Naive B cell (primary cell): ENCODE results near the gene ID4. TPM values are rescaled to one million over a fixed set of nuclear protein-coding genes. Genes with fewer than 3 reads are reported as not detected.

Experiments
- ATAC-seq, 2 donors: fragments of 150-1000 bp; cut with Tn5 transposase; 2 replicates each; pipeline ENCODE4 v1.10.0; 2021; ENCODE audit warnings: low read depth in 2 of 2, mild to moderate bottlenecking in 2 of 2, moderate library complexity in 2 of 2
- DNase-seq: peaks from one replicate; pipeline ENCODE4 v3.0.0; 2022
- H3K27ac Mint-ChIP-seq, 6 donors: one replicate each; pipeline ENCODE4 v1.8.0; 2020 to 2022; ENCODE audit warnings: mild to moderate bottlenecking in 6 of 6, mixed read lengths in 6 of 6, moderate library complexity in 5 of 6, inconsistent platforms in 2 of 6
- H3K27me3 Mint-ChIP-seq, 3 donors: one replicate each; pipeline ENCODE4 v1.8.0; 2021 to 2022; ENCODE audit warnings: mixed read lengths in 3 of 3, mild to moderate bottlenecking in 1 of 3
- H3K36me3 Mint-ChIP-seq, 2 donors: one replicate each; pipeline ENCODE4 v1.8.0; 2020 to 2022; ENCODE audit warnings: mixed read lengths in 2 of 2, inconsistent platforms in 1 of 2, mild to moderate bottlenecking in 1 of 2
- H3K4me1 Mint-ChIP-seq, 3 donors: one replicate each; pipeline ENCODE4 v1.8.0; 2020 to 2022; ENCODE audit warnings: mixed read lengths in 3 of 3, inconsistent platforms in 1 of 3, mild to moderate bottlenecking in 1 of 3, moderate library complexity in 1 of 3
- H3K4me3 Mint-ChIP-seq, 8 donors: one replicate each; pipeline ENCODE4 v1.8.0; 2020 to 2022; ENCODE audit warnings: mild to moderate bottlenecking in 8 of 8, mixed read lengths in 8 of 8, moderate library complexity in 8 of 8, inconsistent platforms in 2 of 8
- H3K9me3 Mint-ChIP-seq, 7 donors: one replicate each; pipeline ENCODE4 v1.8.0; 2020 to 2022; ENCODE audit warnings: mixed read lengths in 7 of 7, mild to moderate bottlenecking in 5 of 7, inconsistent platforms in 2 of 7, moderate library complexity in 1 of 7
- polyA plus RNA-seq, 6 donors: library from polyadenylated mRNA; unstranded; fragments of 300-500 nt; fragmentation: Illumina TruSeq; gene quantifications; one replicate each; pipeline ENCODE4 v1.2.3, GENCODE V29; 2021; ENCODE audit warnings: low read depth in 6 of 6

The ID4 gene
- polyA plus RNA-seq, 6 donors from 2014 or later: not detected

GRCh38 chr6:19838442-19839236, 1.5 kb downstream of the ID4 start:
- no peaks in the 10 kb centered on the region for H3K36me3 Mint-ChIP-seq
- H3K4me3 Mint-ChIP-seq: peak overlapping the region in 6 of 8 donors; percentile 26 to 66 (median 42)
- peaks cover 4 to 9% (median 8%) of the 10 kb centered on the region in 3 donors for H3K4me1 Mint-ChIP-seq
- H3K9me3 Mint-ChIP-seq: peaks cover 0 to 12% (median 0%) of the 10 kb centered on the region in 7 donors
- peaks cover 50 to 55% (median 51%) of the 10 kb centered on the region in 3 donors for H3K27me3 Mint-ChIP-seq
- ATAC-seq (no peak), DNase-seq (no peak)
- H3K27ac Mint-ChIP-seq: no peak overlapping the region

- no peak for DNase-seq
- Mint-ChIP-seq H3K27me3 (peaks cover 45 to 55% (median 51%) of the 10 kb centered on the region in 3 donors), H3K4me1 (peaks cover 4 to 9% (median 8%) of the 10 kb centered on the region in 3 donors), H3K9me3 (peaks cover 0 to 12% (median 0%) of the 10 kb centered on the region in 7 donors), H3K4me3 (peak overlapping the region in 6 of 8 donors; percentile 22 to 66 (median 40)), H3K27ac (no peak overlapping the region), H3K36me3 (no peaks in the 10 kb centered on the region)
- no peak for ATAC-seq
These were observed 2.0 kb downstream of the ID4 start for GRCh38 chr6:19839237-19839546.

GRCh38 chr6:19839788-19840187, 2.6 kb downstream of the ID4 start:
- Mint-ChIP-seq H3K4me3 (no peak overlapping the region), H3K27me3 (peaks cover 45 to 55% (median 51%) of the 10 kb centered on the region in 3 donors), H3K36me3 (no peaks in the 10 kb centered on the region), H3K4me1 (peaks cover 4 to 9% (median 8%) of the 10 kb centered on the region in 3 donors), H3K9me3 (peaks cover 0 to 11% (median 3%) of the 10 kb centered on the region in 7 donors), H3K27ac (no peak overlapping the region)
- ATAC-seq: no peak
- DNase-seq: no peak

- peaks cover 4 to 9% (median 8%) of the 10 kb centered on the region in 3 donors for H3K4me1 Mint-ChIP-seq
- peaks cover 40 to 50% (median 48%) of the 10 kb centered on the region in 3 donors for H3K27me3 Mint-ChIP-seq
- no peak overlapping the region for H3K27ac Mint-ChIP-seq
- H3K9me3 Mint-ChIP-seq: peaks cover 0 to 5% (median 3%) of the 10 kb centered on the region in 7 donors
- H3K36me3 Mint-ChIP-seq: no peaks in the 10 kb centered on the region
- DNase-seq (no peak), ATAC-seq (no peak)
- no peak overlapping the region for H3K4me3 Mint-ChIP-seq
These were observed 4.0 kb downstream of the ID4 start for GRCh38 chr6:19841181-19841580.

- ATAC-seq: no peak
- no peak for DNase-seq
- peaks cover 32 to 45% (median 39%) of the 10 kb centered on the region in 3 donors for H3K27me3 Mint-ChIP-seq
These were observed 5.0 kb downstream of the ID4 start for GRCh38 chr6:19842030-19842615.

GRCh38 chr6:19844689-19845088, 7.5 kb downstream of the ID4 start:
- peaks cover 24 to 38% (median 29%) of the 10 kb centered on the region in 3 donors for H3K27me3 Mint-ChIP-seq
- ATAC-seq (no peak), DNase-seq (no peak)
- peaks cover 0 to 5% (median 0%) of the 10 kb centered on the region in 7 donors for H3K9me3 Mint-ChIP-seq
- H3K4me3 Mint-ChIP-seq: no peak overlapping the region
- no peak overlapping the region for H3K27ac Mint-ChIP-seq
- no peaks in the 10 kb centered on the region for H3K36me3 Mint-ChIP-seq
- no peaks in the 10 kb centered on the region for H3K4me1 Mint-ChIP-seq

More at GRCh38 chr6:19842030-19842615, 5.0 kb downstream of the ID4 start:
- H3K9me3 Mint-ChIP-seq: peaks cover 0 to 5% (median 0%) of the 10 kb centered on the region in 7 donors
- H3K27ac Mint-ChIP-seq: no peak overlapping the region
- H3K36me3 Mint-ChIP-seq: no peaks in the 10 kb centered on the region
- H3K4me3 Mint-ChIP-seq: no peak overlapping the region
- H3K4me1 Mint-ChIP-seq: peaks cover 4 to 5% (median 4%) of the 10 kb centered on the region in 3 donors

GRCh38 chr6:19845266-19846041, 8.3 kb downstream of the ID4 start:
- Mint-ChIP-seq H3K27me3 (peaks cover 16 to 30% (median 22%) of the 10 kb centered on the region in 3 donors), H3K4me3 (peak overlapping the region in 1 of 8 donors; percentile 12), H3K4me1 (no peaks in the 10 kb centered on the region), H3K36me3 (no peaks in the 10 kb centered on the region), H3K27ac (peak overlapping the region in 1 of 6 donors; percentile 64), H3K9me3 (peaks cover 0 to 5% (median 0%) of the 10 kb centered on the region in 7 donors)
- ATAC-seq (no peak), DNase-seq (no peak)

GRCh38 chr6:19848465-19849029, 11.4 kb downstream of the ID4 start:
- Mint-ChIP-seq H3K4me3 (no peak overlapping the region), H3K27me3 (peaks cover 13 to 25% (median 17%) of the 10 kb centered on the region in 3 donors), H3K36me3 (no peaks in the 10 kb centered on the region), H3K27ac (no peak overlapping the region), H3K4me1 (no peaks in the 10 kb centered on the region), H3K9me3 (peaks cover 0 to 5% (median 0%) of the 10 kb centered on the region in 7 donors)
- DNase-seq: no peak
- ATAC-seq: no peak

GRCh38 chr6:19849196-19849595, 12.0 kb downstream of the ID4 start:
- Mint-ChIP-seq H3K27ac (no peak overlapping the region), H3K9me3 (peaks cover 0 to 5% (median 0%) of the 10 kb centered on the region in 7 donors), H3K27me3 (peaks cover 11 to 20% (median 12%) of the 10 kb centered on the region in 3 donors), H3K4me1 (no peaks in the 10 kb centered on the region), H3K36me3 (no peaks in the 10 kb centered on the region), H3K4me3 (no peak overlapping the region)
- no peak for DNase-seq
- no peak for ATAC-seq

- Mint-ChIP-seq H3K36me3 (no peaks in the 10 kb centered on the region), H3K27me3 (peaks cover 6 to 14% (median 6%) of the 10 kb centered on the region in 3 donors), H3K4me1 (no peaks in the 10 kb centered on the region), H3K27ac (no peak overlapping the region), H3K9me3 (peaks cover 0 to under 1% (median 0%) of the 10 kb centered on the region in 7 donors), H3K4me3 (no peak overlapping the region)
- ATAC-seq: no peak
- no peak for DNase-seq
These were observed 12.6 kb downstream of the ID4 start for GRCh38 chr6:19849755-19850154.

GRCh38 chr6:19851241-19852089, 14.3 kb downstream of the ID4 start:
- Mint-ChIP-seq H3K27me3 (peaks cover 0 to 11% (median 6%) of the 10 kb centered on the region in 3 donors), H3K4me3 (no peak overlapping the region), H3K4me1 (no peaks in the 10 kb centered on the region), H3K9me3 (peaks cover 0 to 4% (median 0%) of the 10 kb centered on the region in 7 donors), H3K27ac (peak overlapping the region in 1 of 6 donors; percentile 16), H3K36me3 (no peaks in the 10 kb centered on the region)
- DNase-seq: no peak
- ATAC-seq: no peak

GRCh38 chr6:19852090-19852457, 14.9 kb downstream of the ID4 start:
- peaks cover 0 to 11% (median 6%) of the 10 kb centered on the region in 3 donors for H3K27me3 Mint-ChIP-seq
- no peaks in the 10 kb centered on the region for H3K36me3 Mint-ChIP-seq
- H3K27ac Mint-ChIP-seq: no peak overlapping the region
- no peak for ATAC-seq
- peaks cover 0 to 4% (median 0%) of the 10 kb centered on the region in 7 donors for H3K9me3 Mint-ChIP-seq
- DNase-seq: no peak
- no peaks in the 10 kb centered on the region for H3K4me1 Mint-ChIP-seq
- no peak overlapping the region for H3K4me3 Mint-ChIP-seq
